Measurements from ENCODE around the gene EPHB1.

- TF ChIP-seq YY1 (IDR thresholded peaks at IDR 0.05; ENCODE audit: insufficient read depth, insufficient read length) (no peak), ZNF274 (IDR thresholded peaks at IDR 0.05; ENCODE audit: low read depth, low read length) (no peak), SUZ12 (IDR thresholded peaks at IDR 0.05; ENCODE audit: extremely low read depth, insufficient read depth, insufficient read length) (no peak)
Observed at GRCh38 chr3:134929976-134930375, 134.9 kb downstream of the EPHB1 start.

Data from NT2/D1 (cell line).